NCI-H446 treated with DMSO at 0.1 percent for 48 hours (cell line): Measurements from ENCODE around the gene CNIH2.
"Not testable (repeated sequence)": the region's sequence is repeated elsewhere in the genome, so short reads cannot be mapped to it uniquely, and the experiment has no call there.

Source experiments
- DNase-seq: peaks from one replicate; lab custom pipeline; 2025; lab: John Stamatoyannopoulos, UW

Gene CNIH2

GRCh38 chr11:66315498-66315885, 37.5 kb downstream of the CNIH2 start:
- no peak for DNase-seq

GRCh38 chr11:66315921-66316811, 38.2 kb downstream of the CNIH2 start:
- DNase-seq: no peak

GRCh38 chr11:66316849-66317251, 38.9 kb downstream of the CNIH2 start, which contains the start of gene CD248:
CD248 (minus strand) TSS chr11:66317044; CDS start chr11:66317027, 17 bp downstream.
- DNase-seq: no peak

GRCh38 chr11:66317322-66317722, 39.3 kb downstream of the CNIH2 start:
- no peak for DNase-seq

- DNase-seq: no peak
Observed at GRCh38 chr11:66317723-66318599, 40.0 kb downstream of the CNIH2 start.

GRCh38 chr11:66318600-66318970, 40.6 kb downstream of the CNIH2 start:
- DNase-seq: no peak

GRCh38 chr11:66320289-66320688, 42.3 kb downstream of the CNIH2 start:
- not testable (repeated sequence) for DNase-seq

GRCh38 chr11:66320748-66321147, 42.8 kb downstream of the CNIH2 start:
- DNase-seq: not testable (repeated sequence)

GRCh38 chr11:66321606-66322005, 43.6 kb downstream of the CNIH2 start:
- DNase-seq: no peak

- no peak for DNase-seq
Observed at GRCh38 chr11:66322732-66323427, 44.9 kb downstream of the CNIH2 start.

- DNase-seq: no peak
Observed at GRCh38 chr11:66323684-66324083, 45.7 kb downstream of the CNIH2 start.

GRCh38 chr11:66324664-66325063, 46.7 kb downstream of the CNIH2 start:
- no peak for DNase-seq

- no peak for DNase-seq
Observed at GRCh38 chr11:66325263-66325671, 47.3 kb downstream of the CNIH2 start.

- DNase-seq: no peak
Observed at GRCh38 chr11:66326261-66327111, 48.5 kb downstream of the CNIH2 start.

- DNase-seq: no peak
Observed at GRCh38 chr11:66327171-66328030, 49.4 kb downstream of the CNIH2 start.

GRCh38 chr11:66328031-66328301, 50.0 kb downstream of the CNIH2 start:
- no peak for DNase-seq

- peak; percentile 31 for DNase-seq
Observed at GRCh38 chr11:66328302-66329144, 50.5 kb downstream of the CNIH2 start.

GRCh38 chr11:66329165-66329673, 51.2 kb downstream of the CNIH2 start:
- no peak for DNase-seq

GRCh38 chr11:66330931-66331330, 53.0 kb downstream of the CNIH2 start:
- DNase-seq: no peak
